Hematopoietic multipotent progenitor cell (in vitro differentiated cells): ENCODE results near the gene WDR1. TPM values are rescaled to one million over a fixed set of nuclear protein-coding genes. Genes with fewer than 3 reads are reported as not detected.

Source experiments
- DNase-seq, 3 donors: peaks; one replicate each; pipeline ENCODE4 v3.0.0-alpha.2; 2011 to 2015; ENCODE audit warnings: low read depth in 2 of 3, low spot score in 2 of 3
- total RNA-seq: library from RNA; depleted of rRNA; stranded (reverse); fragments of >200 nt; gene quantifications from one replicate; pipeline ENCODE4 v1.2.3, GENCODE V29; 2012

The WDR1 gene
- total RNA-seq, 1 donor, result 261 TPM

DNA sequence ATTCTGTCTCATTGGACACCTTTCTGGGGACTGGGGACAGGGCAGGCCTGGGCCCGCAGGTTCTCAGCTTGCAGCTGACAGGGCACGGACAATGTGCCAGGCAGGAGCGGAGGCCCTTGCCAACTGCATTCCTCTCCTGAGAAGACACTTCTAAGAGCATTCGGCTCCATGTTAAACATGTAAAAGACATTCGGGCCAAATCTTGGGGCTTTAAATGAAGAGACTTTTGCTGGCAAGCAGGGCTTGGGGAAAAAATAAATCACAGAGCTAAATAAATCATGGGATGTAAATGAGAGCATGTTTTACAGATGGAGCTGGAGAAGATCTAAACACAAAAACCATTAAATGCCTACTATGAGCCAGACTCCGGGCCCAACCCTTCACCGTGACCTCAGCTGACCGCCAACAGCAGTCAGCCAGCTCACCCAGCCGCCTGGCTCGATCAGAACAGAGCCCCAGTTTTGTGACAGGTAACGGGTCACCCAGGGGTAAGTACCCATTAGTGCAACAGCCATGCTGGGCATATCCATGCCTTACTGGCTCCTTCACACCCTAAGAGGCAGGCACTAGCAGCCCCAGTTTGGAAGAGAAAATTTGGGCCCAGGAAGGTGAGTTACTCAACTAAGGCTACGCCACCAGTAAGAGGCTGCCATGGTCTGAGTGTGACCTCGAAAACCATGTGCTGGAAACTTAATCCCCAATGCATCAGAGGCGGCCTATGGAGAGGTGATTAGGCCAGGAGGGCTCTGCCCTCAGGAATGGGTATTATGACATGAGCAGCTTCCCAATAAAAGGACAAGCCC, 14.7 kb downstream of the WDR1 start:
- no peak for DNase-seq

DNA sequence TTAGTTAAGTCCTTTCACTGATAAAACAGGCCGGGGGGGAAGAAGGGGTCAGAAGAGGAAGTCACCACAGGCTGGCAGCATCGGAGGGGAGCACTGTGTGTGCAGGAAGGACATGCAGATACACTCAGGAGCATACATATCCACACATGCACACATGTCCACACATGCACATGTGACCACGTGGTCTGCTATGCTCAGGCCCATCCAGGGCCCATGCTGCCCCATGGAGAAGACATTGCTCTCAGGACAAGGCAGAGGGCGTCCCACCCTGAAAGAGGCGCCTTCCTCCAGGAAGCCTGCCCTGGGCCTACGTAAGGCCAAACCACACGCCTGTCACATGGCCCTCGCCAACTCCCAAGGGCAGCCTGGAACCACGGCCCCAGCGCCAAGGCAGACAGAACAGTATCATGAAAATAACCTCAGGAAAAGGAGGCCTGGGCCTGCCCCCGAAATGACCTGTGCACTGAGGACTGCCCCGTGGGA, 15.8 kb downstream of the WDR1 start:
- DNase-seq, result peak in 1 of 3 donors; percentile 40

DNA sequence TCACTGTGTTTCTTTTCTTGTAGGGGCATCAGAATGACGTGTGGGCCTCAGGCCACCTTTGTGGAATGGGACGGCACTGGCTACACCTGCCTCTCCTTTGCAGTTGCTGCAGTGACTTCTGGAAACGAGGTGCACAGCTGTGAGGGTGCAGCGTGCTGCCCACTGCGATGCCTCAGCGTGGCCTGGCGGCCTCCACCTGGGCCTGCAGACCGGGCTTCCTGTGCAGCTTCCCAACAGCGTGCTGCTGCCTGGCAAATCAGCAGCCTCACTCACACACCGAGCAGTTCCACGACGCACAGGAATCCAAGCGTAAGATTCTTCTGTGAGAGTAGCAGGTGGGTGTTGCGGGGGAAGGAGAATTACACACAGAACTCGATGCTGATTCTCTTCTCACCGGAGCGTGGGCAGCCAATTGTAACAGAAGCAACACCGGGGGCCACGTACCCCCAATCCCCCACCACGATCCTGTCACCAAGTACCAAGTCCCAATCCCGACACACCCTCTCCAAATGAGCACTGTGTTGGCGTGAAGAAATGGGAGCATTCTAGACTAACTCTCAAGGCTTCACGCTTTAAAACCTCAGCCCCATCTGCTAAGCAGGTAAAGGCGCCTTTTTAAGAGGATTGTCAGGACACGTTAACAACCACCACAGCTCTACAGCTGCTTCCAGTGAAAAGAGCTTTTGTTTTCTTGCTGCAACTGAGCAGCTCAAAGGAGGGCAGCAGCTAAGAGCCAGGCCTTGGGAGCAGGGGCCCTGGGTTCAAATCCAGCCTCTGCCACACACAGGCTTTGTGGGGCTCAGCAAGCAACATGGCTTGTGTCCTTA, 16.9 kb downstream of the WDR1 start:
- no peak for DNase-seq

DNA sequence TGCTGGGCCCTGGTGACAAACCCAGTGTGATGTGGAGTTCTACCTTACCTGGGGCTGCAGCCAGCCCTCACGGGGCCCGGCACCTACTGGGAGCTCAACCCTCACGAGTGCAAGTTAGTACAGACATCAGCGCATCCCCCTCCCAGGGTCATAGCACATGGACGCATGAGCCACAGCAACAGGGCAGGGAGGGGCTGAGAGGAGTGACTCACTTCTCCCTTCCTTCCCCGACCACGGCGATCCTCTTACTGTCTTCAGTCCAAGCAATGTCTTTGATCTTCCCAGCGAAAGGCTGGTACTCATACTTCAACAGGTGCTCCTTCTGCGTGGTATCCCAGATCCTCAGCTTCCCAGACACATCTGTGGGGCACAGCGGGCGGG, 17.8 kb downstream of the WDR1 start:
- no peak for DNase-seq

DNA sequence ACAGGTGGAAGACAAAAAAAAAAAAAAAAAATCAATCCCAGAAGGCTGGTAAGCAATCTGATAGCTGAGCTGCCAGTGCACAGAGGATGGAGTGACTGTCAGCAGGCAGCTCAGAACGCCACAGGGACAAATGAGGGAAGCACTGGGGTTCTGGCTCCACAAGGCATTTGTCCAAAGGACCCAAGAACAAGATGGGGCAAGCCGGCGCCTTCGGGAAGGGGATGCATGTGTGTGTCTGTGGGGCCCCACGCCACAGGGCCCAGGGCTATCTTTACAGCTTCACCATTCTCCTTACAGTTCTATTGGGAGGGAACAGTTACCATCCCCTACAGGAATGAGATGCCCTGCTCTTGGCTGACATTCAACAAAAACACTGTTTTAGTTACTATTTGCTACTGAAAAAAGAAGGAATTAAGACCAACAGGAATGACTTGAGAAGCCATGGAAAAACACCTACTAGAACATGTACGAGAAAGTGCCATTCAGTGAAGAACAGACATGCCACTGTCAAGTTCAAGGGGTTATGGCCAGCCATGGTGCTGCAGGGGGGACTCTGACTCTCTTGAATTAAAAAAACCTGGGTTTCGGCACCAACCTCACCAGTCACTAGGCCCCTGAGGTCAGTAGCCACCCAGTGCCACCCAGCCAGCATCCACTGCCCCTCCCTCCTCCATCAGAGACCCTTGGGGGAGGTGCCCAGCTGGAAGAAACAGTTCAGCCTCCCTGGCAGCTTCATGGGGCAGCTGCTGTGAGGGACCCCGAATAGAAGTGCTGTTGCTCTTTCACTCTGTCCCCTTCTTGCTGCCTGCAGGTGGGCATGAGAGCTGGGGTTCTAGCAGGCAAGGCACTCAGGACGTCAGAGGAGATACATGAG, 18.5 kb downstream of the WDR1 start:
- DNase-seq, result no peak

DNA sequence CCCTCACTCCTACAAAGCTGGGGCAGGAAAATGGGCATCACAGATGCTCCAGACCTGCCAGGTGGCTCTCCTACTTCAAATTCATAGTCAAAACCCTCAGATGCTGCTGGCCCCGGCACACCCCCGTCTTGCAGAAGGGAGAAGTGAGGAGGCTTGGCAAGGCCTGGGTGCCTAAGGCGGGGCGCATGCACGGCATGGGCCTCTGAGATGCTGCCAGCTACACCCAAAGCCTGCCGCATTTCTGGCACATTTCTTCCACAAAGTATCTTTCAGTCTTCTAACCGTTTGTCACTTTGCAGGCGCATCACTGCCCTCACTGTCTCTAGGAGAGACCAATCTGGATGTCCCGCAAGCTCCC, 19.6 kb downstream of the WDR1 start:
- no peak for DNase-seq

DNA sequence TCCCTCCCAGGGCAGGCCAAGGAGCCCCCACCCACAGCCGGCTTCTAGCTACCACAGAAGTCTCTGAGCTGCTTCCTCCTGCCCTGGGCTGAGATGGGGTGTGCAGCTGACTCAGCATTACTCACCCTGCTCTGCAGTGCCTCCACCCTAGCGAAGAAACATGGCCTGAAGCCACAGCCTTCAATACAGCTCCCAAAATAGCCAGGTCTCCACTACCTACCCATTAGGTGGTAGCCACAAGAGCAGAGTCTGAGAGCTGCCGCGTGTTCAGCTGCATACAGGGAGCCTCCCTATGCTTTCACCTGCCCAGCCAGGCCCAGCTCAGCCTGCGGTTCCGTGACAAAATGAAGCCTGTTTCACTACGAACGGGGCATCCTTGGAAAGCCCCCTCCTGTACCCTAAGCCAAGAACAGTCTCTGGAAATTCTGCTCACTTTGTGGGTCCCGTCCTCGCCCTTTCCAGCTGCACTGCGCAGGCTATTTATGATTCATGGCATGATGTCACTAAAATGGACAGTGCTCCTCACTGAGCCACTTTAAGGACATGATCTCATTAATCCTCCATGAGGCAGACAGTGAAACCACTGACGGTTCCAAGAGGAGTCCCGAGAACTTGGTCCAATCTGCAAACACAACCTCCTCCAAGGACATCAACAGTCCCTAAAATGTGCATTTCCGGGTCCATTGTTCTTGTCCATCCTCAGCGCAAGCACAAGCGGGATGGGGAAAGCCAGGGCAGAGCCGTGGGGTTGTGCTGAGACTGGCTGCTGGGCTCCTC, 20.2 kb downstream of the WDR1 start:
- peak in 2 of 3 donors; percentile 90 to 93 for DNase-seq

DNA sequence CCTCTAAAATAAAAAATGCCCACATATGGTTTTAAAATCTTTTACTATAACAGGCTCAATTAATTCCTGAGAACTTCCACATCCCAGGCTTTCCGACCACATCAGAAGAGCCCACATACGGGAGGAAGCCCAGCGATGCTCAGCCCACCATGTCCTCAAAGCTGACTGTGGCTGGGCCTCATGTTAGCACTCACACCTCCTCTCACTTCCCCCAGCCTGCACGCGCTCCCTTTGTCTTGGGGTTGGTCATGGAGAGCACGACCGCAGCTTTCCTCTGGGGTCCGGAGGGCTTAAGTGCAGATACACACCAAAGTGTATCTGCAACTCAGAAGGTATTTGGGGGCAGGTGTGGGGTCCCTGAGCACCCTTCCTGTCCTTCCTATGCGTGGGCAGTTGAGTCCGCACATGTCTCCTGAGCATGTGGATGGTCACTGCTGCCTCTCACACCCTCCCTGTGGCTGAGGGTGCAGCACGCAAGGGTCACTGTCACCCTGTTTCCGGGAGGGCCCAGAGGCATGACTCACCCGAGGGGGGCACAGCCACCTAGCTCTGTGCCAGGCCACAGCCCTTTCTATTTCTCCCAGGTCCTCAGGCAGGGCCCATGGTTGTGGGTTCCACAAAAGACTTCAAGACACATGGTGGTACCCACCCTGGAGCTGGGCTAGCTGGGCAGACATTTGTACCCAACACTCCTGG, 21.2 kb downstream of the WDR1 start:
- peak in 1 of 3 donors; percentile 52 for DNase-seq

DNA sequence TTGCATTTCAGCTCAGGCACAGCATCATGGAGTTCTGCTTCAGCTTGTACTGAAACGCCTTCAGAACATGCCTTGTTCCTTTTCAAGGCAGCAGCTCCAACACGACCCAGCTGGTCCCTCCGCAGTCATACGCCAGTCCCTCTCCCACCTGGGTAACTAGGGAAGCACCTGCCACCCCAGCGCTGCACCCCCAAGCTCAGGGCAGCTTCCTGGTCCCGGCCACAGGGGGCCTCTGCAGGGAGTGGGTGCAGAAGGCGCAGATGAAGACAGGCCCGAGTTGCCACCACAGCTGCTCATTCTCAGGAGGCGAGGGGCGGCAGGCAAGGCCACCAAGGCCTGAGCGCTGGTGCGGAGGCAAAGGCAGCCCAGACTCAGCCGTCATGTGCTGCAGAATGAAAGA, 21.8 kb downstream of the WDR1 start:
- DNase-seq, result peak in 2 of 3 donors; percentile 74 to 94

DNA sequence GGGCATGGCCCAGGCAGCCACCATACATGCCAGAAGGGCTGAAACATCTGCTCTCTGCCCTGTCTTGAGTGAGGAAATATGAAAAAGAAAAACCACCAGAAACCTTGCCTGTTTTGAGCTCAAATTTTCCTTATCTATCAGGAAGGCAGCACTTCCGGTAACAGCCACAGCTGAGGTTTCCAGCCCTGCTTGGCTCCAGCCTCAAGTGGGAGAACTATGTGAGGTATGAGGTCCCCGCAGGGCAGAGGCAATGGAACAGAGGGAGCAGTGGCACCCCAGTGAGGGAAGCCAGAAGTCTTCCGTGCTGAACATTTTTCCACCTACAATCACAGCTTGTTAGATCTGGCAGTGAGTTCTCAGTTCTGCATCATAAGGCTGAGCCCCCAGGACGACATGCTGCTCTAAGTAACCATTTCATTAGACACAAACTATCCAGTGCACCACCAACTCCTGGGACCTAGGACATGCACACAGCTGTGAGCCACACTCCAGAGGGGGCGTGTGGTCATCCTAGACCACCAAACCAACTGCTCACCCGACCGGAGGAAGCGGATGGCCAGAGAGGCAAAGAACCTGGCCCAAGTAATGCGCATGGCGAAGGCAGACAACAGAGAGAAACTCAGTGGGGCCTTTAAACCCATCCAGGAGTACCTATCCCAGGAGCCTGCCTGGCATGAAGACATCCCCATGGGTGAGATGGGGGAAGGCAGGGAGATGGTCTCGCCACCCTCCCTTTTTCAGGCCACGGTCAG, 22.6 kb downstream of the WDR1 start:
- DNase-seq, result peak in 2 of 3 donors; percentile 86 to 97

DNA sequence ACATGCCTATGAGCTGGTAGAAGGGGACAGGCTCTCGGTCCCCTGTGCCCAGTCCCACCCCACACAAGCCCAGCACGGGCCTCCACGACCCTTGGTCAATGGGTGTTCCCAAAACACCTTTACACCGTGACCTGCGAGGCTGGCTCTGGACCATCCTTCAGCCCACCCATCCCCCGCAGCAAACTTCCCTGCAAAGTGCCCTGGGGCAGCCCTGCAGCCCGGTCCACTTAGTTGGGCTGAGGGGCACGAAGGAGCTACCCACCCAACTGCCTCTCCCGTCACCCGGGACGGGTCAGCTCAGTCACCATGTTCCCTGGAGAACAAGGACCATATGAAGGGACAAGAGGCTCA, 23.4 kb downstream of the WDR1 start:
- no peak for DNase-seq

DNA sequence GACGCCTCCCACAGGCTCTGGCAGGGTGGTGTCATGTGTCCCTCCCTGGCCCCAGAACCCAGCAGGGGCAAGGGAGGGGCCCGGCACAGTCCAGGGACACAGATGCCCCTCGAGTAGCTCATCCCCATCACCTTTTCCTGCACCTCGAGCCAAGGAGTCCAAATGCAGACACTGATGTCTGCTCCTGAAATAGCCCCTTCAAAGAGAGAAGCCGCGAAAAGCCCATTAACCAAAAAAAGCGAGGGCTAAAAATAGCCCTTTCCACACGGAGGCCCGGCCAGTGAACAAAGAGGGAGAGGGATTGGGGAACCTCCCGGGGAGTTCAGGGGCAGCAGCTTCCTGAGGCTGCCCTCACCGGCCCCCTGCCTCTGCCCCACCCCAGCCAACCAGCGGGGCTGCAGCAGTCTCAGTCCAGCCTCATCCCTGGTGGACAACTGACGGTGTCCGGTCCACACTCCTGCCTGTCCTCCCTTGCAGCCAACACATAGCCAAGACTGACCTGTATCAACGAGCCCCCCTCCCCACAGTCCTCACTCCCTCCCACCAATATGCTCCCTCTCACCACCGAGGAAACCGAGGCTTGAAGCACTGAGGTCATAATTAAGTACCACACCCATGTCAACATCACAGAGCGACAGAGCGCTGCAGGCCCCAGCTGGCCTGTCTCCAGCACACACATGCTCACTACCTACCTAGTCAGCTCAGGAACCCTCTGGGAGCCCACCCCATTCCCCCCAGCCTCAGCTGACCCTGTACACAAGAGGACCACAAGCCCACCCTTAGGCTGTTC, 23.9 kb downstream of the WDR1 start:
- DNase-seq, result no peak

DNA sequence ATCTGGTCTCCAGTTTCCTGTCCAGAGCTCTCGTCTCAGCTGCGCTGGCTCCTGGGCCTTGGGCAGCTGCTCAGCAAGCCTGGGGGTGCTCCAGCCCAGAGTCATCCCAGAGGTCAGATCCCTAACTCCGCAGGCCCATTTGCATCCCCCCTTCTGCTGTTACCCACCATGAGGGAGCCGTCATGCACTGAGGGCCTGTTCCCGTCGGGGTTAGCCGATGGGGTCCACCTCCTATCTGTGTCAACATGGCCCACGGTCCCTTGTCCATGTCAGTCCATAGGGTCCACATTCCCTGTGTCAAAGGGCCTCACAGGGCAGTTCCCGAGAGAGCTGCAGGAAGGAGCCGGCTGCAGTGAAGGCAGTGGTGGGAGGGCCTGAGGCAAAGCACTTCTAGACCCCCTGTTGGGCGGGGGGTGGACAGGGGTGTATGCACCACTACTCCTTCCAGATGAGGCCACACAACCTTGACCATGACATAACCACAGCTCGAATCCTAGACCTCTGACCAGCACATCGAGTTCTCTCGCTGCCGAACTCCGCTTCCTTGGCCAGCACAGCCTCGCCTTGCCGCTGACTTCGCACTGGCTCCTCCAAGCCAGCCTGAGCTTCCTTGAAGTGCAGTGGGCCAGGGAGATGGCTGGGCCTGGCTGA, 24.9 kb downstream of the WDR1 start:
- no peak for DNase-seq

DNA sequence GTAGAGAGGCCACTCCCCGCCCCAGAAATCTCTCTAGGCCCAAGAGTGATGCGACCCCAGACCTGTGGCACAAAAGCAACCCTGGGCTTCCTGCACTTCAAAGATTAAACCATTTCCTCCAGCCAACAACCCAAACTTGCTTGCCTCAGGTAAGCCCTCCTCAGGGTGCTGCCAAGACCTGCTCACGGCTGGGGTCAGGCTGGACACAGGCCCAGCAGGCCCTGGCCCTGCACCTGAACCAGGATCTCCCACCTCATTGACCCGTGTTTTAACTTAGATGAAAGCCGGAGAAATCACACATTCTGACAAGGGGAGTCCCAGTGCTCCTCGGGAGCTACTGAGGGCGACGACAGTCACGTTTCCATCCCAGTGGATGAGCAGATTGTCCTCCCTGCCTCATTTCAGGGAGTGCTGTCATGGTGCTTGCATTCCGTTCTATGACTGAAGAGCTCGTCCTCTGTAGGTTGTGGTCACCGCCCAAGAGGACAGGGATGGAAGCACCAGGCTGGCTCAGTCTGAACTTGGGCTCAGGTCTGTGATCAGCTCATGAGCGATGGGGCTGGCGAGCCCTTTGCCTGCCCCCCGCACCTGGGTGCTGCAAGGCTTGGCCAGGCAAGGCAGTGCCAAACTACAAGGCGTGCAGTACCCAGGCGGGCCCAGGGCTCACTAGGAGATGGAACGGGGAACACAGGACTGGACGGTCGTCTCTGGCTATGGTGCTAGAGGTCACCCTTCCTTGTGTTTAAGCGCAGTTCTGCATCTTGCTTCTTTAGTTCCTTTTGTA, 25.9 kb downstream of the WDR1 start:
- DNase-seq, result no peak

DNA sequence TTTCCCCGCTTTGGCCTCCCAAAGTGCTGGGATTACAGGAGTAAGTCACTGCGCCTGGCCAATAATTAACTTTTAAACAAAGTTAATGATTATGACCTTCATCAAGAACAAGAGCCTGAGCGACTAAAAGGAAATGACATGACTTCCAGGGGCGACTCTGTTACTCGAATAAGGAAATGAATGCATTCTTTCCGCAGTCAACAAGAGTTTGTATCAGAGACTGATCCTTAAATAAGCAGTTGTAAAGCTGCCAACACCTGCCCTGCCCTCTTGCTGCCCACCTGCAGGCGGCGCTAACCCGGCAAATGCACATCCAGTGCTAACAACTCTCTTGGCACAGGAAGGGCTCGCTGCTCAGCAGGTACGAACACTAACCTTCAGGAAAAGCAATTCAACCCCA, 27.3 kb downstream of the WDR1 start:
- no peak for DNase-seq

DNA sequence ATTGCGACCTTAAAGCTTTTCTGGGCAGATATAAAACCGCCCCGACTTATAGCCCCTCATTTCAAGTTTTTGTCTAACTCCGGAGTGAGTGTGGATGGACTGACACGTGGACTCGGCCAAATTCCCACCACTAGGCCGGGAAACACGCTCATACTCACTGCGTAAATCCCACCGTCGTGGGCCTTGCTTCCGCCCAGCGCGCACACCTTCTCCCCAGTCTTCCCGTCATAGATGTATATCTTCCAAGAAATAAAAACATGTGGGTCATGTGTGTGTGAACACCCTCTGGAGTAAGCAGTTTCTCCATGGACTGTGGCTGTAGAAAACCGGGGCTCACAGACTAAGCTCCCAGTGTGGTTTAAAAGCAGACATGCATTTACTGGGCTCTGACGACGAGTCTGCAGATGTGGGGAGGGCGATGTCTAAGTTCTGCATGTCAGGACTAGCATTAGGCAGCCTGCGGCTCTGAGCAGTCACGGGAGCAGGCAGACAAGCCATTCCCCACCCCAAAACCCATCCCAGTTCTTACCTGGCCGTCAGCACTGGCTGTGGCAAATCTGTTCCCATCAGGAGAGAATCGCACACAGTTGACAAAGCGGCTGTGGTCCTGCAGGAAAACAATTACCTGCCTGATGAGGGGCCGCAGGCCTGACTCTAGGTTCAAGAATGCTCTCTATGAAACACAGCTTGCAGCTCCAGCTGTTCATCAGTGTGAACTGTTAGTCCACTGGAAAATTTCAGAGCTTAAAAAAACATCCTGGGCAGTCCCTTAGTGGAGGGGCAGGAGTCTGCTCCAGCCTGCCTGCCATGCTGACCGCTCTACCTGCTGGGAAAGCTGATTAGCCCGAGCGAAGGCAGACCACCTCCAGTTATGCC, 28.2 kb downstream of the WDR1 start:
- no peak for DNase-seq
